Type B pancreatic cell (in vitro differentiated cells): ENCODE measurements around the gene ETS1. TPM values are rescaled to one million over a fixed set of nuclear protein-coding genes. Genes with fewer than 3 reads are reported as not detected.

ENCODE experiments used
- DNase-seq: peaks from one replicate; pipeline ENCODE4 v3.0.0; 2021; ENCODE audit warnings: mixed read lengths; ENCODE audit not compliant: unreplicated experiment; ENCODE audit errors: extremely low spot score
- H3K27ac Mint-ChIP-seq: 2 replicates; pipeline ENCODE4 v1.8.0; 2021; ENCODE audit warnings: mild to moderate bottlenecking, mixed read lengths
- H3K27me3 Mint-ChIP-seq: 2 replicates; pipeline ENCODE4 v1.8.0; 2021; ENCODE audit warnings: mixed read lengths
- H3K36me3 Mint-ChIP-seq: 2 replicates; pipeline ENCODE4 v1.8.0; 2021; ENCODE audit warnings: mixed read lengths
- H3K4me1 Mint-ChIP-seq: one replicate; pipeline ENCODE4 v1.8.0; 2021; ENCODE audit warnings: mixed read lengths; ENCODE audit not compliant: unreplicated experiment
- H3K4me3 Mint-ChIP-seq: 2 replicates; pipeline ENCODE4 v1.8.0; 2021; ENCODE audit warnings: mild to moderate bottlenecking, mixed read lengths
- H3K9me3 Mint-ChIP-seq: 2 replicates; pipeline ENCODE4 v1.8.0; 2021; ENCODE audit warnings: mixed read lengths
- CTCF ChIP-seq: fragments of 200-600 bp; sonication (generic); conservative IDR thresholded peaks from 2 replicates; pipeline ENCODE4 v1.5.0; 2021; ENCODE audit warnings: antibody characterized with exemption, mild to moderate bottlenecking
- total RNA-seq: library from RNA; stranded (reverse); gene quantifications from 2 replicates; pipeline ENCODE4 v1.2.1, GENCODE V29; 2021; ENCODE audit warnings: low replicate concordance

ETS1 gene
- total RNA-seq, 1 donor from 2014 or later: 40.6 TPM

GRCh38 chr11:128544471-128545051, 42.8 kb downstream of the ETS1 start:
- TF ChIP-seq CTCF: no peak
- DNase-seq: no peak
- Mint-ChIP-seq H3K27me3 (peaks cover 65% of the 10 kb centered on the region), H3K9me3 (no peaks in the 10 kb centered on the region), H3K4me1 (peaks cover 39% of the 10 kb centered on the region), H3K27ac (no peak overlapping the region), H3K4me3 (no peak overlapping the region), H3K36me3 (no peaks in the 10 kb centered on the region)

- Mint-ChIP-seq H3K4me3 (no peak overlapping the region), H3K27ac (no peak overlapping the region), H3K27me3 (peaks cover 46% of the 10 kb centered on the region), H3K4me1 (peaks cover 22% of the 10 kb centered on the region), H3K9me3 (no peaks in the 10 kb centered on the region), H3K36me3 (no peaks in the 10 kb centered on the region)
- no peak for TF ChIP-seq CTCF
- DNase-seq: no peak
Measured at GRCh38 chr11:128540469-128540868, 46.9 kb downstream of the ETS1 start.

GRCh38 chr11:128536506-128536905, 50.9 kb downstream of the ETS1 start:
- Mint-ChIP-seq H3K4me1 (peaks cover 37% of the 10 kb centered on the region), H3K36me3 (no peaks in the 10 kb centered on the region), H3K4me3 (no peak overlapping the region), H3K9me3 (peaks cover 7% of the 10 kb centered on the region), H3K27ac (no peak overlapping the region), H3K27me3 (peaks cover 35% of the 10 kb centered on the region)
- no peak for TF ChIP-seq CTCF
- DNase-seq: no peak

- Mint-ChIP-seq H3K27ac (no peak overlapping the region), H3K4me1 (peaks cover 33% of the 10 kb centered on the region), H3K4me3 (no peak overlapping the region), H3K36me3 (no peaks in the 10 kb centered on the region), H3K27me3 (peaks cover 29% of the 10 kb centered on the region), H3K9me3 (peaks cover 7% of the 10 kb centered on the region)
- DNase-seq: no peak
- TF ChIP-seq CTCF: no peak
Measured at GRCh38 chr11:128535468-128536457, 51.6 kb downstream of the ETS1 start.

- peaks cover 30% of the 10 kb centered on the region for H3K4me1 Mint-ChIP-seq
- peak overlapping the region; percentile 76 for H3K4me3 Mint-ChIP-seq
- peak overlapping the region; percentile 73 for H3K27ac Mint-ChIP-seq
Measured at GRCh38 chr11:128533472-128533871, 53.9 kb downstream of the ETS1 start.

More at GRCh38 chr11:128533472-128533871, 53.9 kb downstream of the ETS1 start:
- TF ChIP-seq CTCF: no peak
- H3K9me3 Mint-ChIP-seq: peaks cover 7% of the 10 kb centered on the region
- peaks cover 30% of the 10 kb centered on the region for H3K27me3 Mint-ChIP-seq
- no peaks in the 10 kb centered on the region for H3K36me3 Mint-ChIP-seq
- DNase-seq: no peak
